ENCODE measurements around the gene NPAS1.
"Not testable (repeated sequence)": the region's sequence is repeated elsewhere in the genome, so short reads cannot be mapped to it uniquely, and the experiment has no call there.

NPAS1 gene

DNA sequence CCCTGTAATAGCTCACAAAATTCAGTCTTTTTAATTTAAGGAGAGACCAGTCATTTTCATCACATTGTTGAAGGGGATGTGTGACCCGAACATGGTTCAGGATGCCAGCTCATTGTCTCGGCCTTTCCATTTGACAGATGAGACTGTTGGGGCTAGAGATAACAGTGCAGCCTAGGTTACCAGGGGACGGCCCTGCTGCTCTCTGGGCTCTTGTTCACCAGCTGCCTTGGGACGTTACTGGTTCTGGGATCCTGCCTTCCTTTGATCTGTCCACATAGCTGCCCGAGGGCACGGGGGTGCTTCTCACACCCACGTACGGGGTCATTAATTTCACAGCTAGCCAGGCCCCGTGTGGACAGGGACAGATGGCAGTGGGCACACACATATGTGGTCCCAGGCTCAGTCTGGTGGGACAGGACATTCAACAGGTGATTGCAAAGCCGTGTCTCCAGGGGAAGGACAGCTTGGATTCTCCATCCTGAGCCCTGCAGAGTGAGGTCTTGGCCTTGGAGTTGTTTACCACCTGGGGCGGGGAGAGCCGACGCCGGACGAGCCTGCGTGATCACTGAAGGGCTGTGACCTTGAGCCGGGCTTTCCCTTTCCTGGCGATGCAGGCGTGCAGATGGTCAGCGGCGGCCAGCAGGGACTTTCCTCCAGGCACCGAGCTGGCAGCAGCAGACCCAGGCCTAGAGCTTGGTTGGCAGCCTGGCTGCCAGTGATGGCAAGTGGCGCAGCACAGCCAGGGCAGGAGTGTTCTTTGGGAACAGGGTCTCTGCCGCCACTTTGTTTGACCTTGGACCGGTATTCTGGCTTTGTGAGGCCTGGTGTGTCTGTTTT lies 26.7 kb upstream of the NPAS1 start:
- no peak for DNase-seq (ENCODE audit: low spot score)

DNA sequence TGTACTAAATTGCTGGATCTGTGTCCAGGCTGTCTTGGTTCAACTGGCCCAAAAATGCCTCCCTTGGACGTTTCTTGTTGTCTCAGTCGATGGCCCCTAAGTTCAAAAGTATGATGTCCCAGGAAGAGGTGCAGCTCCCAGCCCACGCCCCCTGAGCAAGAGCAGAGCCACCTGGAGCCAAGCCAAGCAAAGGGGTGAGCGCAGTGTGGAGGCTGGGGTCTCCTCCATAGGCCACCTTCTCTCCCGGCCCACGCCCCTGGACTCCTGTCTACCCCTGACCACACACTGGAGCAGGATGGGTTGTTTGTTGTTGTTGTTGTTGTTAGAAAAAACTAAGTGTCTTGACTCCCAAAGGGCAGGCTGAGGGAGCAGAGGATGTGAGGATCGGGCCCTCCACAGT lies 26.0 kb upstream of the NPAS1 start:
- DNase-seq (ENCODE audit: low spot score), result no peak

DNA sequence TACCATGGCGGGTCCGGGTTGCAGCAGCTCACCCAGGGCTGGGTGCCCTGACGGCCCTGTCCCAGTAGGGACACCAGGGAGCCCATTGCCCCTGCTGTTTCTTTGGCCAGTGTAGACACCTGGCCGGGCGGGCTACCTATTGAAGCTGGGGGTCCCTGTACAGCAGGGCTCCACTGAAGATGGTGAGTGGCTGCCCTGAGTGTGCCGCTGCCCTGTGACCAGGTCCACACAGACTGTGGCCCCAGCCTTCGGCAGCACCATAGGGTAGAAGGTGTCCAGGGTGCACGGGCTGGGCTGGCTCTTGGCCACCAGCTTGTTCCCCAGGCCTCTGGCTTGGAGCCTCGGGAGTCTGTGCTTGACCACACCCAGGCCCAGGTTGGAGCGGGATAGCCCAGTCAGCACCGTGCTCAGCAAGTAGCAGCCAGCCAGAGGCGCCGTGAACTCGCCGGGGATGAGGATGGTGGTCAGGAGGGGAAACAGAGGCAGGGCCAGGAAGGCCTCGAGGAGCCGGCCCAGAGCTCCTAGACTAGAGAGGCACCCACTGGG lies 25.4 kb upstream of the NPAS1 start:
- DNase-seq (ENCODE audit: low spot score), result no peak

DNA sequence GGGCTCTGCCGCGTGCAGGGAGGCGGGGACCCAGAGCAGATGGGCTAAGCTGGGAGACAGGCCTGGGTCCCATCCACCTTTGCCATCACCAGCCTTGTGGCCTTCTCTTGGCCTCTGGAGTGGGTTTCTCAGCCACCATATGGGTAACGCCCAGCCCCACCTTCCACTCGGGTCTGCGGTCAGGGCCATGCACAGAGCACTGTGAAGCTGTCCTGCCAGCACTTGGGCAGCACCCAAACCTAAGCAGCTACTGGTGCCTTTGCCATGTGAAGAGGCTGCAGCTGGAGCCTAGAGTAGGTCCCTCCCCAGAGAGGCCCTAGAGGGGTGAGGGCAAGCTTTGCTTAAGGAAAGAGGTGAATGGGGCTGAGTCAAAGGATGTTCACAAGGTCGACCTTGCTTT lies 24.1 kb upstream of the NPAS1 start:
- no peak for DNase-seq (ENCODE audit: low spot score)

DNA sequence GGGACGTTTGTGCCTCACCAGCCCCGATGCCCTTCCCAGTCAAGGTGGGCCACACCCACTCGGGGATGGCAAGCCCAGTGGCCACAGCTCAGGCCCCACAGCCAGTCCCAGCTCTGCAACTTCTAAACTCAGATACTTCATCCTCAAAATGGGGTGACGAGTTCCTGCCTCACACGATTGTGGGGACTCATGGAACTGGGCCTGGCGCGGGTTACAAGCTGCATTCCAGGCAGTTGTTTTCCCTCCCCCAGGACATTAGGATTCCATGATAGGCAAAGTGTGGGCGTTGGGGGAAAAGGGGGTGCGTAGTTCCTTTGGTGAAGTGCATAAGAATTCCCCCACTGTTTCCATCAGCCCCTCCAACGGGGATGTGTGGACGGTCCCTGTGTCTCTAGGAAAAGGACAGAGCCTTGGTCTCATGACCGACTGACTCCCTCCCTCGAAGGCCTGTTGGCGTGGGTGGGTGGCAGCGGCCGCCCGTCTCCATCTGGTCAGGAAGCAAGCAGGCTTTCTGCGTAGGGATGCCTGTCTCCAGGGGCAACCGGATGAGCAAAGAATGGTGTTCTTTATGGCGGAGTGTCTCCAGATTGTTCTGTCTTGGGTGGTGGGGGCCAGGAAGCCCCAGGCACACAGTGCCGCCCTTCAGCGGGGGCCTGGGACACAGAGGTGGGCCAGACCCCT lies 21.1 kb upstream of the NPAS1 start:
- no peak for DNase-seq (ENCODE audit: low spot score)

DNA sequence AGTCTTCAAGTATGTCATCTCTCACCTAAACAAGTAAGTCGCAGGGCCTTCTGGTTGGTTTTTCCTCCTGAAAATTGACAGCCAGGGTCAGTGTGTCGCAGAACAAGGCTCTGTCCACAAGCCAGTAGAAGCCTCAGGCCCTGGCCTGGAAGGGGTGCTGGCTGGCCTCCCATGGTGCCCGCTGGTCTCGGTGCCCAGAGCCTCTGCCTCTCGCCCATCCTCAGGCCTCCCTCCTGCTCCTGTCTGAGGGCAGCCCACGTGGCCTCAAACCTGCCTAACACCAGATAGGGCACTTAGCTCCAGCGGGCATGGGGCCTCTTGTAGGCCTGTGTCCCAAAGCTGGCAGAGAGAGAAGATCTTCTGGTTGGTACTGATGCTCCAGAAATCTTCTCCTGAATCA lies 20.3 kb upstream of the NPAS1 start:
- no peak for DNase-seq (ENCODE audit: low spot score)

DNA sequence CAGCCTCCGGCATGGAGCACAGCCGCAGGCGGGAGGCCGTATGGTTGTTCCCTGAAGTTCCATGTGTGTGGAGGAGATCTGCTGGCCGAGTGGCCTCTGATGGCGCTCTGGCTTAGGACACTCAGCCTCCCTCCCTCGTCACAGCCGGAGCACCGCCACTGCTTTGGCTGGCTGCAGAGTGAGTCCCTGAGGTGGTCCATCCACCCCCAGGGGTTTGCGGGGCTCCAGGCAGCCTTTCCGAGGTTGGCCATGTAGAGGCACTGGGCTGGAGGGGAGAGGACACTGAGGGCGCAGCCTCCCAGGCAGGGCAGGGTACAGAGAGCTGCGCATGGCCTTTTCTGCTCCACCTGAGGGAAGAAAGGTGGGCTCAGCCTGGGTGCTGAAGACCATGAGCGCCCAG lies 19.8 kb upstream of the NPAS1 start:
- DNase-seq (ENCODE audit: low spot score), result no peak

DNA sequence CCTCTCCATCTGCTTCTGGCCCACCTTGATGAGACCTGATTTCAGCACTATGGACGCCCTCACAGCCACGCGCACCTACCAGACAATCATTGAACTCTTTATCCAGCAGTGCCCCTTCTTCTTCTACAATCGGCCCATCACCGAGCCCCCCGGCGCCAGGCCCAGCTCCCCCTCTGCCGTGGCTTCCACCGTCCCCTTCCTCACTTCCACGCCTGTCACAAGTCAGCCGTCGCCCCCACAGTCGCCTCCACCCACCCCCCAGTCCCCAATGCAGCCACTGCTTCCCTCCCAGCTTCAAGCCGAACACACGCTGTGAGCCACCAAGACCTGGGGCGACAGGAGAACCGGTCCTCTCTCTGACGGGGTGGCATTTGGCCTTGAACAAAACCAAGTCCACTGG lies 19.3 kb upstream of the NPAS1 start:
- DNase-seq (ENCODE audit: low spot score), result no peak

DNA sequence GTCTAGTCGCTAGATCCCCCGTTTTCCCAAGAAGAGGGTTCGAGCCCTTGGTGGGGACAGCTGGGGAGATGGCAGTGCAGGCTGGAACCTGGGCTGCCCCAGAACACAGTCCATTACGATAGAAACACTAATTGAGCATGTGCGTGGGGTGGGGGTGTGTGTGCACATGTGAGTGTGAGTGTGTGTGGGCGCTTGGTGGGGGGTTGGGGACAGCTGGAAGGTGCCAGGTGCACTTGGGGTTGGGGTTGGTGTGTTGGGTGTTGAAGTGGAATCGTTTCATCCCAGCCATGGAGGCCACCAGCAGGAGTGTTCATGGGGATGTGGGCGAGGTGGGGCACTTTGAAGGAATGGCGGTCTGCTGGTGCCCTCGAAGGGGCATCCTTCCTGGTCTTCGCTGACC lies 18.1 kb upstream of the NPAS1 start:
- DNase-seq (ENCODE audit: low spot score), result no peak

DNA sequence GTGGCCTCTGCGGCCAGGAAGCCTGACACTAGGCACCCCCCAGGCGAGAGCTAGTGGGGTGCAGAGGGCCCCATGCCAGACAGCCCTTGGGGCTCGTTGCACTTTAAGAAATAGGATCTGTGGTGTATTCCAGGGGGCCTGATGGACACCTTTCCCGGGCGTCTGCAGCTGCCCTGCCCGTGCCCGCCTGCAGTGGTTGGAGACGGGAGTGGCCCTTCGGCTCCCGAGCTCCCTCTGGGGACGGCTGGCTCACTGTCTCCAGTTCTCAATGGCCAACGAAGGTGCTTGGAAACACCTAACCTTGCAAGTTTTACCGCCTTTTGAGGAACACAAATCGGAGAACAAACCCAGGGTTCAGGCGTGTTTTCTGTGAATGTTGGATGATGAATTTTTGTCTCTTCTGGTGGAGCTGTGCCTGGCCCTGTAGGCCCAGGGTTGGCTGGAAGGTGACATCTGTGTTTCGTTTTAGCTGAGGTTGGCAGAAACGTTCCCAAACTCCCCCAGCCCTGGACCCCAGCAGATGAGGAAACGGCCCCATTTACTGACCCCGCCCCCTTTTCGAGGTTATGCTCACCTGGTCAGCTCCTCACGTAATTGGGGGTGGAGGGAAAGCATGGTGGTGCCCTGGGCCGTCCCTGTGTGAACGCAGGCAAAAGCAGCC lies 17.4 kb upstream of the NPAS1 start:
- DNase-seq (ENCODE audit: low spot score), result no peak

DNA sequence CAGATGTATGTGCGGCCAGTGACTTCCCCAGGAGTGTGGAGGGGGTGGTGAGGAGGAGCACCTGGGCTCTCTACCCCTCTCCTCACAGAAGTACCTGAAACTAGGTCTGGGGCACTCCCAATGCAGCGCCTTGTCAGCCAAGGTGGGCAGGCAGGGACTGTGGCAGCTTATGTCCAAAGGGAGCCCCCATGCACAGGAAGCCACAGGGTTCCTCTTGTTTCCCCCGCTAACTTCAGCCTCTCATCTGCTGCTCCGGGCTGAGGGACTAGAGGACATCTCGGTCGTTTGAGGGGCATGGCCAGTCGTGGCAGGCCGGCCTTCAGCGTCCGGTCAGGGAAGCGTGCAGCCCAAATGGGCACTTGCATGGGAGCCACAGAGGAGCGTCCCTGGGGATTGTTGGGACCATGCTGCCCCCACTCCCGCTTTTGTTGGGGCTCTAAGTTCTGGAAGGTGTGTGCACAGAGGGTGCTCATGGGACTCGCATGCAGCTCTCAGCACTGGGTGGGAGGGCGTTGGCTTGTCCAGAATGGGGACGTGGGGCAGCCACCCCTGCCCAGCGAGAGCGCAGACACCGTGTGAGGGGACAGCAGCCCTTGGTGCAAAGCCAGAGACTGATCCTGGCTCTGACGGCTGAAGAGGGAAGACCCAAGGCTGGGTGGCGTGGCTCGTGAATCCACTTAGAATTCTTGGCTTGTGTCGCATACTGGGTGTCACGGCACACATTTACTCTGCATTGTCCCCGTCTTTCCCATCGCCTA lies 16.6 kb upstream of the NPAS1 start:
- DNase-seq (ENCODE audit: low spot score), result no peak

DNA sequence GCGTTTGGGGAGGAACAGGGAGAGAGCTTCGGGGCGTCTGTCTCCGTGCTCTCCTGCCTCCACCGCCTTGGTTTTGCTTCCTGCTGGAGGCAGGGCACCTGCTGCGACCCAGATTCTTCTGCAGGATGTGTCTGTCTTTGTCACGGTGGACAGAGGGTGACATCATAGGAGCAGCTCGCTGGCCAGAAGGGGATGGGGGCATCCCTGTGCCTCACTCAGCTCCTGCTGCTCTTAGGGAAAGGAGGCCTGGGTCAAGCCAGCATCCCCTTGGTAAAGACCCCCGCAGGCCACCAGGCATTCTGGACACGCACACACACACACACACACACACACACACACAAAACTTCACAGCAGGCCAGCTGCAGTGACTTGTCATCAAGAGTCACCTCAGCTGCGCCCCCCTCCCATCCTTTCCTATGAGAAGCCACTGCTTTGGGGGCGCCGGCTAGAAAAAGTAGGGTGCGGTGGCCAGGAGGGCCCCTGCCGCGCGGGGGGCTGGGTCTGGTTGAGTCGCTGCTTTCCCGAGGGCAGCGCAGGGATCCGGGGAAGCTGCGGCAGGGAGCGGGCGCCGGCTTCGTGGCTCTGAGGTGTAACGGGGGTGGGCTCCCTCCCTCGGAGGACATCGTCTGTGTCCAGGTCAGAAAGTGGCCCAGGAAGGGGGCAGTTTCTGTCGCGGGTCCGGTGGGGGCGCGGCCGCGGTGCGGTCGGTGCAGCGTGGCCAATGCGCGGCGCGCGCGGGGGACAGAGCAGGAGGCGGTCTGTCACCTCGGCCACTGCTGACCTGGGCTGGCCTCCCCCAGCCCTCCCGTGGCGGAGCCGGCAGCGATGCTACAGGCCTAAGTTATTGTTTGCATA lies 15.8 kb upstream of the NPAS1 start:
- DNase-seq (ENCODE audit: low spot score), result peak; percentile 62

DNA sequence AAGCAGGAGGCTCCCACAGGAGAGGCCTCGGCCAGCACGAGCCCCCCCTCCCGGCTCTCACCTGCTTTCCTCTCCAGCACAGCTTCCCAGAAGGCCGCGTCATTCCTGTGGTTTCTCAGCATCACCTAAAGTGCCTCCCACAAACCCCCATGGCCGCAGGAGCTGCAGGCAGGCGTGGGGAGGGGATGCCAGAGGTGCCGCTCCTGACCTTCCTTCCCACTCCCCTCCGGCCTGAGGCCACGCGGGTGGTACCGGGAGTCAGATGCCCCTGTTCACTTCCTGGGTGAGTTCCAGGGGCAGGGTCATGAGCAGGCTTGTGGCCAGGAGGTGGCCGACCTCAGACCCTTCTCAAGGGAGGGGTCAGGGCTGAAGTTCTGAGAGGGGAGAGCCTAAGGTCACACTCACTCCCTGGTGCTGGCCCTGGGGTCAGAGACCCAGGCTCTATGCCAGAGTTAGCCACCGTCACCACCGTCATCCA lies 14.4 kb upstream of the NPAS1 start:
- DNase-seq (ENCODE audit: low spot score), result no peak

DNA sequence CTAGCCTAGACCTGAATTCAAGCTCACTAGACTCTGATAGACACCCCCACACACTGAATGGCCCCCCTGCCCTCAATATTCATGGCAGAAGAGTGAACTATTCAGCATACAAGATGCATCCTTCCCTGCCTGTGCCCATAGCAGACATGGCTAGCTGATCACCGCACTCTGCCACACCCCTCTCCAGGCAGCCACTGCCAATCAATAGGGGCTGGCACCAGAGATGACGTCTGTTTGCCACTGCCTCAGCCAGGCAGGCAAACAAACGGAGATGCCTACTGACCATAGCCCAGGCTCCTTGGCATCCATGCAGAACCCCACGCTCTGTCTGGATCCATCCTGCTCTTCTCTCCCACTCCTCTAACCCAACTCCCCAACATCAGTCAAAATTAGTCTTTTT lies 13.8 kb upstream of the NPAS1 start:
- DNase-seq (ENCODE audit: low spot score), result no peak

DNA sequence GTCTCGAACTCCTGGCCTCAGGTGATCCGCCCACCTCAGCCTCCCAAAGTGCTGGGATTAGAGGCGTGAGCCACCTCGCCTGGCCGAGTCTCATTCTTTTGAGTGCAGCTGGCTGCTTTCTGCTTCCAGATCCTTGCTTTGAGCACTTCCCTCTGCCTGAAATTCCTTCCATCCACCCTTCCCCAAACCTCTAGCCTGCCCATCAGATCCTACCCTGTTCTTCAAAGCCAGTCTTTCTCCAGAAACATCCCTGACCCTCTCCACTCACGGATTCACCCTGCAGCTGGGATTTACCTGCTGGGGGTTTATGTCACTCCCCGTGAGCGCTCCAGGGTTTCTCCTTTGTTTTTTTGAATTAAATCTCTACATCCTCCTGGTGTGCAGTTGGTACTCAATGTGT lies 13.1 kb upstream of the NPAS1 start:
- DNase-seq (ENCODE audit: low spot score), result no peak

DNA sequence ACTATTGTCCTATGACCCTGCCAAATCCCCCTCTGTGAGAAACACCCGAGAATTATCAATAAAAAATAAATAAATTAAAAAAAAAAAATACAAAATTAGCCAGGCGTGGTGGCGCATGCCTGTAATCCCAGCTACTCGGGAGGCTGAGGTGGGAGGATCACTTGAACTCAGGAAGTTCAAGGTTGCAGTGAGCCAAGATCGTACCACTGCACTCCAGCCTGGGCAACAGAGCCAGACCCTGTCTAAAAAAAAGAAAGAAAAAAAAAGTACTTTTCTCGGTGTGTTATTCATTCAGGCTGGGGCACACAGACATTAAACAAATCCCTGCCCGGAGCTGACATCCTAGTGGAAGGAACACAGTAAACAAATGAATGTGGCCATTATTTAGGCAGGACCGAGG lies 9.1 kb upstream of the NPAS1 start:
- DNase-seq (ENCODE audit: low spot score), result not testable (repeated sequence)

DNA sequence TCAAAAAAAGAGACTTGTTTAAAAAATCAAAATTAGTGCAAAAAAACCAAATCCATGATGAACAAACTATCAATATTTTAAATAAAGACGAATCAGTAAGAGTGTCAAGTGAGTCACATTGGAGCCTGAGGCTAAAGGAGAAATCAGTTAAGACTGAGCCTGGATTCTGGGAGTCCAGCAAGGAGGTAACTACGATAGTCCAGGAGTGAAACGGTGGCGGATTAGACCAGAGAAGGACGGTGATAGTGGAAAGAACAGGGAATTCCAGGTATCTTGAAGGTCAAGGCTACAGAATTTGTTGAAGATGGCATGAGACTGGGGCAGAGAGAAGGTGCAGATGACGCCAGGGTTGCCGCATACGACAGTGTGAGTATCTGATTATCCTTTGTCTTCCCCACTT lies 7.0 kb upstream of the NPAS1 start:
- DNase-seq (ENCODE audit: low spot score), result no peak

DNA sequence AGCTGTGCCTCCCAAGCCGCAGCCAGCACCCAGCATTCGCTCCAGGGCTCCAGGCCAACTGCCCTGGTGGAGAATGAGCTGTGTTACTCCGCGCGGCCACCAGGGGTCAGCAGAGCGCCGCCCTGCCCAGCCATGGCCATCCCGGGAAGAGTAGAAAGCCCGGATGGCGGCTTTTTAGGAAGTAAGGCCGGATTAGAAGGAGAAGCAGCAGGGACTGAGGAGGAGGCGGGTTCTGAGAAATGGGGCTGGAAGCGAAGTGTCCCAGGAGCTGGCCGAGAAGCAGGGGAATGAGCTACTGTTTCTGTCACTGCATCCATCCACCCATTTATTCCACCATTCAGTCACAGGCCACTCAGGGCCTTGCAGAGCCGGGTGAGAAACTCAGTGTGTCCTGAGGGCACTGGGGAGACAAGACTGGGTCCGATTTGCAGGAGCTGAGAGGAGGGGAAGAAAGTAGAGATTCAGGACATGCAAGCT lies 6.6 kb upstream of the NPAS1 start:
- DNase-seq (ENCODE audit: low spot score), result peak; percentile 91

DNA sequence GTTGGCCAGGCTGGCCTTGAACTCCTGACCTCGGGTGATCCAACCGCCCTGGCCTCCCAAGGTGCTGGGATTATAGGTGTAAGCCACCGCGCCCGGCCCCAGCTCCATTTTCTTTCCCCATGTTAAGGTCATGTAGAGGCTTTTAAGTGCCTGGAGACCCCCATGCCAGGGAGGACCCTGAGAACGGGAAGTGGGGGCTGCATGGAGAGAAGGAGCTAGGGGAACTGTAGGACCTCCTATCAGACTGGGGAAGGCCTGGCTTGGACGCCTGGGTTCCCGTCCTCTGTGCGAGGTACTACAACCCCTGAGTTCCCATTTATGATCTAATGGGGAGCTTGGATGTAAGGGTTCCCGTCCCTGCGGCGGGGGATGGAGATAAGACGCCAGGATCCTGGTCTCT lies 714 bp upstream of the NPAS1 start:
- no peak for DNase-seq (ENCODE audit: low spot score)

DNA sequence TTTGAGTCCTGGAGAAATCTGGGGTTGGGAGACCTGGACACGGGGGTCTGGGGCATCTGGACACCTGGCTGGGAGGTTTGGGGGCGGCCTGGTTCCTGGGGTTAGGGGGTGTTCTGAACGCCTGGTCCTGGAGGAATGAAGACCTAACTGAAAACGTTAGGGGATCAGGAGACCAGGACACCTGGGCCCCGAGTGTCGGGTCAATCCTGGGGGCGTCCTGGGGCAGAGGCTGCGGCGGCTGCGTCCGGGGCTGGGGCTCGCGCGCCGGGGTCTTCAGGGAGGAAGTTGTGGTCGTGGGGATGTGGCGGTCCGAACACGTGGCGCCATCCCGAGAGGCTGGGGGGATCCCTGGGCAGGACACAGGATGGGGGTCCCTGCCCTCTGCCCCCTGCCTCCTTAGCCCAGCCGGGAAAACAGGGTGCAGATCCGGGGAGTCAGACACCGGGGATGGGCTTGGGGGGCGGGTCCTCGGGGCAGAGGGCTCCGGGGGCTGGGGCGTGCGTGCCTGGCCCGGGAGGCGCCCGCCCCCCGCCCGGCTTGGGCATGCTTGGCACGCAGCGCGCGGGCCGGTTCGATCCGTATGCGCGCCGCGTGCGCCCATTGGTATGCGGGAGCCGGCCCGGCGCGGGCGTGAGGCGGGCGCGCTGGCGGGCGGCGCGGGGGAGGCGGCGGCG lies 632 bp downstream of the NPAS1 start:
- DNase-seq (ENCODE audit: low spot score), result peak; percentile 69

Data from AG08396 (cell line).